ENCODE data around the gene CYB5R2. TPM values are rescaled to one million over a fixed set of nuclear protein-coding genes. Genes with fewer than 3 reads are reported as not detected.

The CYB5R2 gene
- total RNA-seq, 1 experiment from 2014 or later: 4.5 TPM

GRCh38 chr11:7648264-7648663, 25.0 kb downstream of the CYB5R2 start:
- no peak for TF ChIP-seq CTCF (IDR thresholded peaks at IDR 0.05; ENCODE audit: insufficient read depth in 1 of 2, low read depth in 1 of 2, low read length in 1 of 2, severe bottlenecking in 1 of 2, unreplicated experiment in 1 of 2)
- no peaks in the 10 kb centered on the region for H3K27me3 ChIP-seq (replicated peaks; ENCODE audit: control insufficient read depth, insufficient read depth, low read length)
- DNase-seq: no peak
- peaks cover 4% of the 10 kb centered on the region; the same call in 1 of the 2 replicates for H3K4me1 ChIP-seq
- no peaks in the 10 kb centered on the region for H3K27me3 Mint-ChIP-seq (ENCODE audit: insufficient read depth, unreplicated experiment)
- peaks cover 18% of the 10 kb centered on the region for H3K36me3 ChIP-seq (ENCODE audit: control insufficient read depth, insufficient read depth, low read length)
- H3K4me1 Mint-ChIP-seq (ENCODE audit: low read depth, unreplicated experiment): peaks cover 6% of the 10 kb centered on the region
- H3K36me3 Mint-ChIP-seq (ENCODE audit: insufficient read depth, unreplicated experiment): peaks cover 84% of the 10 kb centered on the region
- no TSS peak for BruUV-seq (replicated peaks)
- POLR2A ChIA-PET: no interaction called here
- H3K9me3 ChIP-seq: no peaks in the 10 kb centered on the region
- intact Hi-C loops (cut with micrococcal nuclease; ENCODE audit: unreplicated experiment): no loop called here
- H3K27ac Mint-ChIP-seq (ENCODE audit: unreplicated experiment): no peak overlapping the region
- no peak overlapping the region for H3K4me3 Mint-ChIP-seq (ENCODE audit: unreplicated experiment)
- no peaks in the 10 kb centered on the region for H3K9me3 Mint-ChIP-seq (ENCODE audit: unreplicated experiment)
- CTCF ChIA-PET: interaction anchor here (1.6 kb wide), 1 partner anchor 77 kb away, joined by 5 read pairs; no protein-coding TSS in a partner anchor
- no peak overlapping the region for H3K4me3 ChIP-seq (ENCODE audit: low read depth, low read length)

DNA sequence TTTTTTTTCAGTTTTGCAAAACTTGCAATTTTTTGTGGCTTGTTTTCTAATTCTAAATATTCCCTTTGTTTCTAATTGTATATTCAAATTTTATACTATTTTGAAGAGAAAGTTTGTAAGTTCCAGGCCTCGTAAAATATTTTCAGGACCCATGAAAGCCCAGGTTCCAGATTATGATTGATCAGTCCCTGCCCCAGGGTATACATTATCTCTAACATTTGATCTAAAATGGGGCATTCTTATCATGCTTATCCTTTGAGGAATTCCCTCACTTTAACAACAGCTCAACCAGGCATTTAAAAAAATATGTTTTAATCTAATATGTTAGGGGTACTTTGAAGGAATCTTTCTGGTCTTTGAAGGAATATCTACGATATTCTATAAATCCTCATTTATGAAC, 26.4 kb downstream of the CYB5R2 start:
- BruUV-seq (replicated peaks): no TSS peak
- no peak for DNase-seq
- Histone ChIP-seq H3K4me1 (peaks cover 4% of the 10 kb centered on the region; the same call in 1 of the 2 replicates), H3K4me3 (ENCODE audit: low read depth, low read length) (no peak overlapping the region), H3K9me3 (no peaks in the 10 kb centered on the region), H3K36me3 (ENCODE audit: control insufficient read depth, insufficient read depth, low read length) (peaks cover 16% of the 10 kb centered on the region), H3K27me3 (replicated peaks; ENCODE audit: control insufficient read depth, insufficient read depth, low read length) (no peaks in the 10 kb centered on the region)
- Mint-ChIP-seq H3K27me3 (ENCODE audit: insufficient read depth, unreplicated experiment) (no peaks in the 10 kb centered on the region), H3K4me1 (ENCODE audit: low read depth, unreplicated experiment) (peaks cover 6% of the 10 kb centered on the region), H3K36me3 (ENCODE audit: insufficient read depth, unreplicated experiment) (peaks cover 84% of the 10 kb centered on the region), H3K9me3 (ENCODE audit: unreplicated experiment) (no peaks in the 10 kb centered on the region), H3K27ac (ENCODE audit: unreplicated experiment) (no peak overlapping the region), H3K4me3 (ENCODE audit: unreplicated experiment) (no peak overlapping the region)
- CTCF ChIA-PET: interaction anchor here (1.6 kb wide), 1 partner anchor 75 kb away, joined by 5 read pairs; no protein-coding TSS in a partner anchor
- POLR2A ChIA-PET: no interaction called here
- intact Hi-C loops (cut with micrococcal nuclease; ENCODE audit: unreplicated experiment): no loop called here
- TF ChIP-seq CTCF (IDR thresholded peaks at IDR 0.05; ENCODE audit: insufficient read depth in 1 of 2, low read depth in 1 of 2, low read length in 1 of 2, severe bottlenecking in 1 of 2, unreplicated experiment in 1 of 2): no peak

- ChIA-PET CTCF (interaction anchor here (1.2 kb wide), 1 partner anchor 73 kb away, joined by 4 read pairs; no protein-coding TSS in a partner anchor), POLR2A (no interaction called here)
- Histone ChIP-seq H3K4me1 (peaks cover 4% of the 10 kb centered on the region; the same call in 1 of the 2 replicates), H3K9me3 (no peaks in the 10 kb centered on the region), H3K4me3 (ENCODE audit: low read depth, low read length) (no peak overlapping the region), H3K27me3 (replicated peaks; ENCODE audit: control insufficient read depth, insufficient read depth, low read length) (no peaks in the 10 kb centered on the region), H3K36me3 (ENCODE audit: control insufficient read depth, insufficient read depth, low read length) (peaks cover 10% of the 10 kb centered on the region)
- Mint-ChIP-seq H3K27ac (ENCODE audit: unreplicated experiment) (peak overlapping the region; percentile 66), H3K9me3 (ENCODE audit: unreplicated experiment) (no peaks in the 10 kb centered on the region), H3K4me1 (ENCODE audit: low read depth, unreplicated experiment) (peaks cover 14% of the 10 kb centered on the region), H3K36me3 (ENCODE audit: insufficient read depth, unreplicated experiment) (peaks cover 81% of the 10 kb centered on the region), H3K27me3 (ENCODE audit: insufficient read depth, unreplicated experiment) (no peaks in the 10 kb centered on the region), H3K4me3 (ENCODE audit: unreplicated experiment) (no peak overlapping the region)
- no peak for DNase-seq
- intact Hi-C loops (cut with micrococcal nuclease; ENCODE audit: unreplicated experiment): no loop called here
- no peak for TF ChIP-seq CTCF (IDR thresholded peaks at IDR 0.05; ENCODE audit: insufficient read depth in 1 of 2, low read depth in 1 of 2, low read length in 1 of 2, severe bottlenecking in 1 of 2, unreplicated experiment in 1 of 2)
- BruUV-seq (replicated peaks): no TSS peak
Measured at GRCh38 chr11:7645206-7645605, 28.1 kb downstream of the CYB5R2 start.

Data from Caco-2 (cell line).